IPS-15b (cell line): ENCODE data around the gene RAB14.
"Not testable (repeated sequence)": the region's sequence is repeated elsewhere in the genome, so short reads cannot be mapped to it uniquely, and the experiment has no call there.

Source experiments
- H3K27me3 ChIP-seq: one replicate; pipeline ENCODE4 v1.6.1; 2013; ENCODE audit warnings: low read length; ENCODE audit not compliant: control insufficient read depth, insufficient read depth
- H3K36me3 ChIP-seq: one replicate; pipeline ENCODE4 v1.6.1; 2013; ENCODE audit warnings: low read length; ENCODE audit not compliant: control insufficient read depth, insufficient read depth
- H3K4me1 ChIP-seq: one replicate; pipeline ENCODE4 v1.6.1; 2013; ENCODE audit warnings: mild to moderate bottlenecking, low read length; ENCODE audit not compliant: control insufficient read depth, insufficient read depth
- H3K4me3 ChIP-seq: one replicate; pipeline ENCODE4 v1.5.1; 2013; ENCODE audit warnings: low read depth, low read length
- H3K9ac ChIP-seq: one replicate; pipeline ENCODE4 v1.6.1; 2013; ENCODE audit warnings: low read depth, mild to moderate bottlenecking, low read length
- H3K9me3 ChIP-seq: one replicate; pipeline ENCODE4 v1.6.1; 2013; ENCODE audit warnings: mild to moderate bottlenecking, low read length; ENCODE audit not compliant: control insufficient read depth, insufficient read depth

The RAB14 gene

GRCh38 chr9:121141706-121142105 is 60.0 kb downstream of the RAB14 start:
- H3K36me3 ChIP-seq: no peaks in the 10 kb centered on the region
- no peak overlapping the region for H3K9ac ChIP-seq
- no peaks in the 10 kb centered on the region for H3K27me3 ChIP-seq
- peaks cover 9% of the 10 kb centered on the region for H3K4me1 ChIP-seq
- no peaks in the 10 kb centered on the region for H3K9me3 ChIP-seq
- no peak overlapping the region for H3K4me3 ChIP-seq

GRCh38 chr9:121141306-121141705 is 60.4 kb downstream of the RAB14 start:
- no peaks in the 10 kb centered on the region for H3K9me3 ChIP-seq
- no peaks in the 10 kb centered on the region for H3K27me3 ChIP-seq
- peaks cover 9% of the 10 kb centered on the region for H3K4me1 ChIP-seq
- no peaks in the 10 kb centered on the region for H3K36me3 ChIP-seq
- no peak overlapping the region for H3K9ac ChIP-seq
- H3K4me3 ChIP-seq: no peak overlapping the region

GRCh38 chr9:121140162-121140561 is 61.5 kb downstream of the RAB14 start:
- no peak overlapping the region for H3K4me3 ChIP-seq
- H3K27me3 ChIP-seq: no peaks in the 10 kb centered on the region
- H3K4me1 ChIP-seq: peaks cover 9% of the 10 kb centered on the region
- H3K9ac ChIP-seq: no peak overlapping the region
- no peaks in the 10 kb centered on the region for H3K36me3 ChIP-seq
- H3K9me3 ChIP-seq: no peaks in the 10 kb centered on the region

GRCh38 chr9:121138973-121139372 is 62.7 kb downstream of the RAB14 start:
- H3K4me3 ChIP-seq: no peak overlapping the region
- H3K36me3 ChIP-seq: no peaks in the 10 kb centered on the region
- H3K27me3 ChIP-seq: no peaks in the 10 kb centered on the region
- H3K9ac ChIP-seq: no peak overlapping the region
- H3K9me3 ChIP-seq: no peaks in the 10 kb centered on the region
- peaks cover 9% of the 10 kb centered on the region for H3K4me1 ChIP-seq

- no peaks in the 10 kb centered on the region for H3K9me3 ChIP-seq
- H3K4me1 ChIP-seq: peaks cover 9% of the 10 kb centered on the region
- H3K36me3 ChIP-seq: no peaks in the 10 kb centered on the region
- H3K27me3 ChIP-seq: no peaks in the 10 kb centered on the region
- H3K4me3 ChIP-seq: no peak overlapping the region
- H3K9ac ChIP-seq: no peak overlapping the region
Measured at GRCh38 chr9:121138561-121138960, 63.1 kb downstream of the RAB14 start.

- H3K27me3 ChIP-seq: no peaks in the 10 kb centered on the region
- H3K4me1 ChIP-seq: no peaks in the 10 kb centered on the region
- no peak overlapping the region for H3K4me3 ChIP-seq
- no peaks in the 10 kb centered on the region for H3K9me3 ChIP-seq
- no peak overlapping the region for H3K9ac ChIP-seq
- no peaks in the 10 kb centered on the region for H3K36me3 ChIP-seq
Measured at GRCh38 chr9:121135642-121136041, 66.0 kb downstream of the RAB14 start.

- Histone ChIP-seq H3K27me3 (no peaks in the 10 kb centered on the region), H3K4me3 (no peak overlapping the region), H3K9ac (no peak overlapping the region), H3K36me3 (no peaks in the 10 kb centered on the region), H3K9me3 (no peaks in the 10 kb centered on the region), H3K4me1 (no peaks in the 10 kb centered on the region)
Measured at GRCh38 chr9:121133104-121133816, 68.4 kb downstream of the RAB14 start.

- H3K27me3 ChIP-seq, H3K9me3 ChIP-seq, H3K36me3 ChIP-seq, H3K9ac ChIP-seq, H3K4me3 ChIP-seq, H3K4me1 ChIP-seq: not testable (repeated sequence)
Measured at GRCh38 chr9:121129384-121129783, 72.3 kb downstream of the RAB14 start.
